Testis (tissue), 2 donors: Measurements from ENCODE around the gene CHD2.

ENCODE experiments used
- CTCF ChIP-seq, 3 experiments: fragments of 450-650 bp in 2 of 3; fragments of 200-600 bp in 1 of 3; sonication (generic) in 1 of 3; IDR thresholded peaks; one replicate each; pipeline ENCODE4 v1.5.1; 2016 to 2019; ENCODE audit warnings: antibody characterized with exemption in 3 of 3, mild to moderate bottlenecking in 2 of 3, moderate library complexity in 1 of 3
- POLR2A ChIP-seq: fragments of 450-650 bp; IDR thresholded peaks from one replicate; pipeline ENCODE4 v1.6.1; 2017; ENCODE audit warnings: antibody characterized with exemption, mild to moderate bottlenecking, moderate library complexity

GRCh38 chr15:92896561-92896960 is 3.6 kb upstream of the CHD2 start:
- no peak for TF ChIP-seq POLR2A
- TF ChIP-seq CTCF (IDR thresholded peaks at IDR 0.05) = no peak
